ENCODE results near the gene APOB. TPM values are rescaled to one million over a fixed set of nuclear protein-coding genes. Genes with fewer than 3 reads are reported as not detected.

Gene APOB, protein sequence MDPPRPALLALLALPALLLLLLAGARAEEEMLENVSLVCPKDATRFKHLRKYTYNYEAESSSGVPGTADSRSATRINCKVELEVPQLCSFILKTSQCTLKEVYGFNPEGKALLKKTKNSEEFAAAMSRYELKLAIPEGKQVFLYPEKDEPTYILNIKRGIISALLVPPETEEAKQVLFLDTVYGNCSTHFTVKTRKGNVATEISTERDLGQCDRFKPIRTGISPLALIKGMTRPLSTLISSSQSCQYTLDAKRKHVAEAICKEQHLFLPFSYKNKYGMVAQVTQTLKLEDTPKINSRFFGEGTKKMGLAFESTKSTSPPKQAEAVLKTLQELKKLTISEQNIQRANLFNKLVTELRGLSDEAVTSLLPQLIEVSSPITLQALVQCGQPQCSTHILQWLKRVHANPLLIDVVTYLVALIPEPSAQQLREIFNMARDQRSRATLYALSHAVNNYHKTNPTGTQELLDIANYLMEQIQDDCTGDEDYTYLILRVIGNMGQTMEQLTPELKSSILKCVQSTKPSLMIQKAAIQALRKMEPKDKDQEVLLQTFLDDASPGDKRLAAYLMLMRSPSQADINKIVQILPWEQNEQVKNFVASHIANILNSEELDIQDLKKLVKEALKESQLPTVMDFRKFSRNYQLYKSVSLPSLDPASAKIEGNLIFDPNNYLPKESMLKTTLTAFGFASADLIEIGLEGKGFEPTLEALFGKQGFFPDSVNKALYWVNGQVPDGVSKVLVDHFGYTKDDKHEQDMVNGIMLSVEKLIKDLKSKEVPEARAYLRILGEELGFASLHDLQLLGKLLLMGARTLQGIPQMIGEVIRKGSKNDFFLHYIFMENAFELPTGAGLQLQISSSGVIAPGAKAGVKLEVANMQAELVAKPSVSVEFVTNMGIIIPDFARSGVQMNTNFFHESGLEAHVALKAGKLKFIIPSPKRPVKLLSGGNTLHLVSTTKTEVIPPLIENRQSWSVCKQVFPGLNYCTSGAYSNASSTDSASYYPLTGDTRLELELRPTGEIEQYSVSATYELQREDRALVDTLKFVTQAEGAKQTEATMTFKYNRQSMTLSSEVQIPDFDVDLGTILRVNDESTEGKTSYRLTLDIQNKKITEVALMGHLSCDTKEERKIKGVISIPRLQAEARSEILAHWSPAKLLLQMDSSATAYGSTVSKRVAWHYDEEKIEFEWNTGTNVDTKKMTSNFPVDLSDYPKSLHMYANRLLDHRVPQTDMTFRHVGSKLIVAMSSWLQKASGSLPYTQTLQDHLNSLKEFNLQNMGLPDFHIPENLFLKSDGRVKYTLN (N-terminal part only)
- 12.5 TPM for total RNA-seq
- long read RNA-seq, partial matches to known transcripts, result 1 of 1 reads
- long read RNA-seq, other reads (novel, unspliced or antisense), result 0 of 1 reads

DNA sequence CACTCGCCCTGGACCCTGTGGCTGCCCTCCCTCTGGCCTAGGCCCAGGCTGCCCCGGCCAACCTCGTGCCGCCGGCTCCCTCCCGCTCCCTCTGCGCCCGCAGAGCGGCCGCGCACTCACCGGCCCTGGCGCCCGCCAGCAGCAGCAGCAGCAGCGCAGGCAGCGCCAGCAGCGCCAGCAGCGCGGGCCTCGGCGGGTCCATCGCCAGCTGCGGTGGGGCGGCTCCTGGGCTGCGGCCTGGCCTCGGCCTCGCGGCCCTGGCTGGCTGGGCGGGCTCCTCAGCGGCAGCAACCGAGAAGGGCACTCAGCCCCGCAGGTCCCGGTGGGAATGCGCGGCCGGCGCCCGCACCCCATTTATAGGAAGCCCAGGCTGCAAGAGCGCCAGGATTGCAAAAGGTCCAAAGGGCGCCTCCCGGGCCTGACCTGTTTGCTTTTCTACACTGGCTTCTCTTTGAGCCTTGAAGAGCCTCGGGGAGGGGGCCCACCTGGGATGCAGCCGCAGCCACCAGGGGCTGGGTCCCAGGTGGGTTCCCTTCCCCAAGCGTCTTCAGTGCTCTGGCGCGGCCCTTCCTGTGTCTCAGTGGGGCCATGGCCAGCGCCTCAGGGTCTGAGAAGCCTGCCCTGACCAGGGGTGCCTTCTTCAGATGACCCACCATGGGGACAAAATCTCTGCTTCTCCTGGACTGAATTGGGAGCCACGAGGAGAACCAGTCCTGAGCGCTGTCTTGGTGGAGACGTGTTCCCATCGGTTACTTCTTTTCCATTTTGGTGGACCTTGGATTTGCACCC is at the start of gene APOB:
Gene APOB (minus strand): TSS at position 330 of the 789 bp plus-strand sequence. CDS start 128 bp downstream, at position 202.
- no peak for DNase-seq (ENCODE audit: missing footprints)
- intact Hi-C loops (cut with DNase I), result loop anchor here (2.0 kb wide), 1 partner anchor 75 kb away; no protein-coding TSS in a partner anchor

GRCh38 chr2:21092308-21092869 is 48.5 kb upstream of the APOB start:
- intact Hi-C loops (cut with DNase I), result no loop called here
- ATAC-seq, result no peak

More for the DNA sequence above, at the start of gene APOB:
- peak; percentile 44 for ATAC-seq

DNA sequence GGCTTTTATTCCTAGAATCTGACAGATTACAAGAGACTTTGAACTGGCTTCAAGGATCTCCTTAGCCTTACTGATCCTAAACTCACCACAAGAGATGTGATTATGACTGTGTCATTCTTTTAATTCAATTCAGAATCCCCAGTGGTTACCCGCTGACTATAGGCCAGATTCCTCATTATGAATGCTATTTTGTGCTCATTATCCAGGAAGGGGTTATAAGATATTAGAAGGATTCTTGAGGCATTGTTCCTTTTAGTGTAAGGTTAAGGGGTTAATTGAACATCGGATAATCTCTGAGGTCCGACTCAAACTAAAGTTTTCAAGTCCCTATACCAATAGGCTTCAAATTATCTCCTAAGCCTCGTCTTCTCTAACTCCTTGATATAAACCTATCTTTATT is 40.5 kb upstream of the APOB start:
- intact Hi-C loops (cut with DNase I), result no loop called here
- DNase-seq (ENCODE audit: missing footprints) (no peak), ATAC-seq (no peak)

More at GRCh38 chr2:21092308-21092869, 48.5 kb upstream of the APOB start:
- DNase-seq (ENCODE audit: missing footprints), result no peak

DNA sequence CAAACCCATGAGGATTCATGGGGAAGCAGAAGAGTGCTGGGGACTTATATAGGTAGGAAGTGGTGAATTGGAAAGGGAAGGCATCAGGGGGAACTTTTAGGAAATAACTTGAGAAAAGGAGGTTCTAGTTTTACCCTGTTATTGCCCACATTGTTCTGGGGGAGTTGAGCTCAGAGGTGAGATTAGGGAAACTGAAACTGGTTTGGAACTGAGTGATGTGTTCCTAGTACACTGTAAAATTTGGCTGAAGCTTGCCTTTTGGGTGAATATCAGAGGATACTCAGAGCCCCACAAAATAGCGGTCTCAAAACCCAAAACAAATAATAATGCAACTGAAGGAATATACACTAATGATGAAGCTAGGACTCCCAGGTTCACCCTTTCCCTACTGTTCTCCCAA is 39.6 kb upstream of the APOB start:
- DNase-seq (ENCODE audit: missing footprints) (no peak), ATAC-seq (no peak)
- intact Hi-C loops (cut with DNase I), result no loop called here

- ATAC-seq (no peak), DNase-seq (ENCODE audit: missing footprints) (no peak)
- intact Hi-C loops (cut with DNase I), result no loop called here
Measured at GRCh38 chr2:21078296-21078695, 34.4 kb upstream of the APOB start.

- no peak for DNase-seq (ENCODE audit: missing footprints)
- no peak for ATAC-seq
- intact Hi-C loops (cut with DNase I), result no loop called here
Measured at GRCh38 chr2:21072477-21073242, 28.8 kb upstream of the APOB start.

DNA sequence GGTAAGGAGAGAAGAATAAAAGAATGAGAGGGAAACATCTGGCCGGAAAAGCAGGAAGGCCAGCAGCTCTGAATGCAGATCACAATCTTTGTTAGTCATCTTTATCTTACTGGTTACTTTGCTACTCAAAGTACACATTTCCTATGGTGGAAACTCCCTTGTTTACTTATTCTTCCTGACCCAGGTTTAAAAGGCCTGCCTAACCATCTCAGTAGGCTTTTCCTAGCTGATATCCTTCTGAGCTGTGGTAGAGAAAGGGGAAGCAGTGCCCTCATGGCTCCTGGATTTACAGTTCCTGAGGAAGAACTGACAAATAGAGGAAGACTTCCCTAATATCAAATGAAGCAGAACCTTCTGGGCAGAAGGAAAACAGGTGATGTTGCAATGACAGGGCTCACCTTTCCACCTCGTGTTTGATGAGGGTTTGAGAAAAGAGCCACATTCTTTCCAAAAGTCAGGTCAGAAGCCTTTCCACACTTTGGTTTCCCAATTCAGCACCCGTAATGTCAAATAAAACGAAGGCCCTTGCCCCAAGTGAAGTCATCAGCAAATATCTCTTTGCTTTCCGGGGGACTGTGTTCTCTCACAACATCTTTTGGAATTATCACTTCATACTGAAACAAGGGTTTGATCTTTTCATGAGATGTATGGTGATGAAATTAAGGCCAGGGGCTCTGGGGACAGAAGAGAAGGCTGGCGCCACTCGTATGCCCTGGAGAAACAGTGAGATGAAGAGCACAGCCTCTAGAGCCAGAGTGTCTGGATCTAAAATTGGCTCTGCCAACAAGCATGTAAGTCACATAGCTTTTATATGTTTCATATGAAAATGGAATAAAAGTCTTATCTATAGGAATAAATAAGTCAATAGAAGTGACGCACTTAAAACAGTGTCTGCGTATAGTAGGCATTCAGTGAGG is 26.7 kb upstream of the APOB start:
- intact Hi-C loops (cut with DNase I), result no loop called here
- no peak for DNase-seq (ENCODE audit: missing footprints)
- no peak for ATAC-seq

DNA sequence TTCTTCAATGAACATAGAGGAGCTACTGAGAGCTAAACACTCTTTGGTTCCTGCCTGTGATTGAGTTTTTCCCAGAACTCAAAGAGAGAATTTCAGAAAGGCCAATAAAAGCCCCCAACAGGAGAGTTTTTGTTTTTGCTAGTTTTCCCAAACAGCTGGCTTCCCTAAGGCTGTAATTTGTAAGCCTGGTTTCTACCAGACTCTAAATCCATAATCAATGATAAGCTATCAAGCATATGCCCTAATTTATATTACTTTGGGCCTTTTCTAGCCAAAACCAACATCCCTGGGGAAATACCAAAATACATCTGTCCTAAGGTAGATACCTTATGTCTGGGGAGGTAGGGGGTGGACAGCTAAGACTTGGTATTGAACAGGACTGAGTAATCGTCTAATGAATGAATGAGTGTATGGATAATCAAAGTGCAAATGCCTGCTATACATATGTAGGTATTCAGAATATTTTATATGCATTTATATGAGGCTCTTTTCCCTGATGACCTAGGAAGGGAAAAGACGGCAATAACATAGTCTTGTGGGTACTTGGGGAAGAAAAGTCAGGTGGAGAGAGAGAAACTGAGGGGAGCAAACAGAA is 26.0 kb upstream of the APOB start:
- no peak for ATAC-seq
- no peak for DNase-seq (ENCODE audit: missing footprints)
- intact Hi-C loops (cut with DNase I), result no loop called here

DNA sequence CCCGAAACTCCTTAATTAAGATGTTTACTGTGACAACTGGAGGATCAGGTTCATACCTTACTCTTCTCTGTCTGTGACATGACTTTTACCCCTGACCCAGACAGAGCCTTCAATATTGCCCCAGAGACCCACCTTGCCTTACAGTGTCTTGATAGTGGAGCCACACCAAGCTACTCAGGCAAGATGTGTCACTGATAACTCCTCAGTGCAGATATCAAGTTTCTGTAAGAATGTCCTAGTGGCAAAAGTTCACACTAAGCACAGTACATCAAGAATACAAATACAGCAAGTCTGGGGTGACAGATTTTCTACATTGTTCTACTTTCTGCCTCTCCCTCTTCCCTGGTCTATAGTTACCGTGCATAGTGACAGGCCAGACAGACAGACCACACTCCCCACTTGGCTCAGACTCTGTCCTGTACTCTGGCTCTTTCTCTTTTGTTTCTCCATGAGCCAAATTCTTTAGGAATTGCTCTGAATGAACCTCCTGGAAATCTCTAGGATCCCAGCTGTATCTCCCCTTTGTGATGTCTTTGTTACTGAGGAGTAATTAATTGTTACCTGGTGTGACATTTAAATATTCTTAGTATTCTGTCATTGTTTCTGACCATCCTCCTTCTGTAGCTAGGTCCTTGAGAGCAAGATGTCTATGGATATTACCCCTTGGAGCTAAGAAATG is 24.1 kb upstream of the APOB start:
- intact Hi-C loops (cut with DNase I), result no loop called here
- ATAC-seq (no peak), DNase-seq (ENCODE audit: missing footprints) (no peak)

DNA sequence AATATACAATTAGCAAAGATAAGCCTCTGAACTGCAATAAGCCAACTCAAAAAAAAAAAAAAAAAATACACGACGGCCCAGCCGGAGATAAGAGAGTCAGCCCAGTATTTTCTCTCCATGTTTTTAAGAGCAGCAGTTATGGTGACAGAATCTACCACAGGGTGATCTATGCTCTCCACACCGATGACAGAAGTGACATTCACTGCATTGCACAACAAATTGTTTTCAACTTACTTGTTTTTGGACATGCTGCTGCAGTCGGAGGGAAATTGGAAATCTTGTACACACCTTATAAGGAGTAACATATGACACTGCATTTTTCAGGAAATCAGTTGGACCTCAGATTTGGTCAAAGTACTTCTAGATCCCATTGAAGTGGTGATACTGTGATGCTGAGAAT is 23.3 kb upstream of the APOB start:
- intact Hi-C loops (cut with DNase I), result no loop called here
- ATAC-seq (no peak), DNase-seq (ENCODE audit: missing footprints) (no peak)

DNA sequence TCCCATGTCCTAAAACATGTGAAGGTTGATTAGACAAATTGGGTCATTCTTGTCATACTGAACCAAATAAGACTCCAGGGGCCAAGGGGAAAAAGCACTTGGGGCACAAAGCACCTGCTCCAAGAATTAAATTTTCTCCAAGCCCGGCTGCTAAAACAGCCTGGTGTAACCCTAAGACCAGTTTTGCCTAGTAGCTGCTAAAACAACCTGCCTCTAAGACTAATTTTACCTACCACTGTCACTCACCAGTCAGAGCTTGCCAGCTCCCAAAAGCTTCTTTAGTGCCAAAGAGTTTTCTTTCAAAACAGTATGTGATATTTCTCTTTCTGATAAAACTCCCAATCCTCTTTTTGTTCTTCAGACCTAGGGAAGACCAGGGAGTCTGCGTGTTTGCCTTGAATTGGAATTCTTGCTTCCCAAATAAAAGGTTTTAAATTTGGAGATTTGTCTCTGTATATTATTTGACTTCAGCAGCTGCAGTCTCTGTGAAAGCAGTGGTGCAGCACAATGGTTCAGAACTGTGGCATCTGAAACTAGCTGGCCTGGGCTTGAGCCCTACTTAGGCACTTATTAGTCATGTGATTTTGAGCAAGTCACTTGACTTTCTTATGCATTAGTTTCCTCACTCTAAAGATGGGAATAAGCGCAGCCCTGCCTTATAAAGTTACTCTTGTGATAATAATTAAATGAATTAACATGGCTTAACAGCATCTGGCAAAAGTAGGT is 16.2 kb upstream of the APOB start:
- no peak for DNase-seq (ENCODE audit: missing footprints)
- no peak for ATAC-seq
- intact Hi-C loops (cut with DNase I), result no loop called here

GRCh38 chr2:21057097-21057496 is 13.2 kb upstream of the APOB start:
- no peak for ATAC-seq
- no peak for DNase-seq (ENCODE audit: missing footprints)
- intact Hi-C loops (cut with DNase I), result no loop called here

- intact Hi-C loops (cut with DNase I), result no loop called here
- DNase-seq (ENCODE audit: missing footprints), result no peak
- no peak for ATAC-seq
Measured at GRCh38 chr2:21055879-21056790, 12.3 kb upstream of the APOB start.

DNA sequence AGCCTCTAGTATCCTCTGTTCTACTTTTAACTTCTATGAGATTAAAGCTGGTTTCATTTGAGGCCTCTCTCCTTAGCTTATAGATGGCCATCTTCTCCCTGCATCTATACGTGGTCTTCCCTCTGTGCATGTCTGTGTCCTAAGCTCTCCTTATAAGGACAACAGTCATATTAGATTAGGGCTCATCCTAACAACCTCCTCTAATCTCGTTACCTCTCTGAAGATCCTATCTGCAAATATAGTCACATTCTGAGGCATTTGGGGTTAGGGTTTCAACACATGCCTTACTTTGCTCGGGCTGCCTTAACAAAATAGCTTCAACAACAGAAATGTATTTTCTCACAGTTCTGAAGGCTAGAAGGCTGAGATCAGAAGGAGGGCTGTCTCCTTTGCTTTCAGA is 11.6 kb upstream of the APOB start:
- ATAC-seq (no peak), DNase-seq (ENCODE audit: missing footprints) (no peak)
- intact Hi-C loops (cut with DNase I), result no loop called here

Measured in Right ventricle myocardium inferior (tissue), 1 donor.